GM18507 (cell line): ENCODE measurements around the gene ADGRB3.

Experiments used
- DNase-seq: peaks from one replicate; pipeline ENCODE4 v3.0.0; 2011; ENCODE audit warnings: low read depth; ENCODE audit not compliant: insufficient read length; ENCODE audit errors: extremely low spot score
- FAIRE-seq: peaks from 2 replicates; lab custom pipeline; 2011; peaks lifted over from hg19 to GRCh38; lab: Jason Lieb, UNC

The ADGRB3 gene

DNA sequence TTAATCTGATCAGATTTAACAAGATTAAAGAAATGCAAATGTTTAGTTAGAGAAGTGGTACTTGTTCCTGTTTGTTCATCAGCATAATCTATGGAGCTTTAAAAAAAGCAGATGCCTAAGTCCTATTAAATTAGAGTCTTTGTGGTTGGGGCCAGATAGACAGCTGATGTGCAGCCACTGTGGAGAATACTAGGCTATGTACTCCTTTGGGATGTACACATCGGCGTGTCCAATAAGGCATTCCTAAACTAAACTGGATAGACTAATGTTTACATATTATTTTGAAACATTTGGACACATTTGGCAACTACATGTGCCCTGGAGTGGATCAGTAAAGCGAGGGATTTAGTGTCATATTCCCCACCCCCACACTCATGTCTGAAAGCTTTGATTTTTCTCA is 702.2 kb downstream of the ADGRB3 start:
- no peak for DNase-seq
- no peak for FAIRE-seq

- FAIRE-seq (no peak), DNase-seq (no peak)
Observed at GRCh38 chr6:69338431-69339162, 703.5 kb downstream of the ADGRB3 start.

GRCh38 chr6:69339163-69339550 is 704.1 kb downstream of the ADGRB3 start:
- FAIRE-seq, result no peak
- no peak for DNase-seq

DNA sequence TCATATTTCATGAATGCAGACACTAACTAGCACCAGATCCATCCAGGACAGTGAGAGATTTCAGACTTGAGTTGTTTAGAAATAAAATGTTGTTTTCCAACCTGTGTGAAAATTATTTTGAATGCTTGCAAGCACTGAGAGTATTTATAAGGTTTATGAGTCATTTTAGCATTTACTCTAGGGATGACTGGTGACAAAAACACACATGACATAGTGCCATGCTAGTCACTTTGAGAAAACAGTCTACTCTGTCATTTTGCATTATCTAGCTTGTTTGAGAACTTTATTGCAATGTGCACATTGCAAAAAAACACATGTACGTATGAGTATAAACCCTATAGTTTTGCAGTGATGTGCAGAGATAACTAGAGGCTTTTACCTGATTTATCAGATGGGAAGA is 705.1 kb downstream of the ADGRB3 start:
- FAIRE-seq (no peak), DNase-seq (no peak)

DNA sequence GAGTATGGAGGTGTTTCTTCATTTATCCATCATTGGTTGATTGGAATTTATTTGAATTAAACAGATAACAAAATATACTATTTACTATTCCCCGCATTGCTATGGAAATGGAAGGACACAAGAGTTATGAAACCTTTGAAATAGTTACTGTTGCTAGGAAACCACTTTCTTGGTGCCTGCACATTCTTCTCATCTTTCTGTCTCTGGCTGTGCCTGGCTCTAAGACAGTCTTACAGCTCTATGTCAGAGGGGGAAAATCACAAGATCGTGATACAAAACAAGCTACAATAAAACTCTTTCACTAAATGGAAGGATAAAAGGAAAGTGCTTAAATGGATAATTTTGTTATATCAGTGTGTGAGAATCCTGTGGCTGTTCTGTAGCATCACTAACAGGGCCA is 708.8 kb downstream of the ADGRB3 start:
- FAIRE-seq (no peak), DNase-seq (no peak)

DNA sequence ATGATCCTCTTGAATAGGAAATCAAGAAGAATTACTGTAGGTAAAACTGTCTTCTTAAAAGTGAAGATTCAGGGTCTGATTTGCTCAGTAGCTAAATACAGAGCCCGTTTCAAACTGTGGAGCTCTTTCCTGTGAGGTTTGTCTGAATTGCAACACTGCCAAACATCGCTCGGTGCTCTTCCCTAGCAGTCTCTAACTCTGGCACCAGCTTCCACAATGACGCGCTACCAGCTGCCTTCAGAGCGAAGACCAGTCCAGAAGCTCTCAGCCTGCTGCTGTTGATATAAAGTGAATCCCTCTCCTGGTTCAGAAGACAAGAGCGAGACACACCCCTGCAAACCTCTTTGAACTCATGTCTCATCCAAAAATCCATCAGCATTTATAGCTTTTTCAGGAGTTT is 714.7 kb downstream of the ADGRB3 start:
- no peak for FAIRE-seq
- DNase-seq, result no peak

- DNase-seq, result no peak
- no peak for FAIRE-seq
Observed at GRCh38 chr6:69362209-69362608, 727.1 kb downstream of the ADGRB3 start.

DNA sequence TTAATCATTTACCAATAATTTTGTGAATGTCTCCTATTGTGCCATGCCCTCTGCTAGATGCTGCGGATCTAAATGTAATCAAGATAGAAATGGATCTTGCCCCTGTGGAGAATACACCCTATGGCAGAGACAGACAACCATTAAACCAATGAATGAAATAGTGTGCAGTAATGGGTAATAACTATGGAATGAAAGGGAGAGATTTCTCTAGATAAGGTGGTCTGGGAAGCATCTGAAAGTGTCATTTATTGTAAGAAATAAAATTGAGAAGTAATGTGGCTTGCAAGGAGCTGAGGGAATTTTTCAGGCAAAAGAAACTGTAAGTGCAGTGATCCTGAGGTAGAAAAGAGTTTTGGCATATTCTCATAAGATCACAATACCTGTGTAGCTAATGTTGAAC is 731.7 kb downstream of the ADGRB3 start:
- FAIRE-seq, result no peak
- no peak for DNase-seq

DNA sequence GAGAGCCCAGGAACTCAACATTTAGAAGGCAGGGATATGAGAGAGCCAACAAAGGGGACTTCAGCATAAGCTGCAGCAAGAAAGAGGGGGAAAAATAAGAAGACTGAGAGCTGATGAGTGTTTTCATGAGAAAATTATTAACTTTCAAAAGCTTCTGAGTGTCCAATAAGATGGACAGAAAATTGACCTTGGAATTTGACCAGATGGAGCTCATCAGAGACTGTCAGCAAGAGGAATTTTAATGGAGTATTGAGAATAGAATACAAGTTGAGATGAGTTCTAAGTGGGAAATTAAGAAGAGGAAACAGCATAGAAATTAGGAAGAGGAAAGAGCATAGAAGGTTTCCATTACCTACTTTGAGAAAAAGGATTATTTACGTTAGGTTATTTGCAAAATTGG is 733.5 kb downstream of the ADGRB3 start:
- FAIRE-seq (no peak), DNase-seq (no peak)

- FAIRE-seq, result no peak
Observed at GRCh38 chr6:69370763-69371162, 735.7 kb downstream of the ADGRB3 start.

DNA sequence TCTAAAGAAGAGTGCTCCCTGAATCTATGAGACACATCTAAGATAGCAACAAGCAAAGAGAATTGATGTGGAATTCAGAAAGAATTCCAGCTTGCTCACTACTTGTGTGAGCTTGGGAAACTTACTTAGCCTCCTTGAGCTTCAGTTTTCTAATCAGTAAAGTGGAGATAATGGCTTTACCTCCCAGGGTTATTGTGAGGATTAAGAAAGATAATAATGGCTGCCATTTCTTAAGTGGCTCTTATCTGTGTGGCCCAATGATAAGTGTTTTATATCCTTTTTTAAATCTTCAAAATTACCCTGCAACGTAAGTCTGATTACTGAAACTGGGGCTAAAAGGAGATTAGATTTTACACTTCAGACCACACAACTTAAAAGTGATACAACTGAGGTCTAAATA is 743.2 kb downstream of the ADGRB3 start:
- DNase-seq, result no peak

More at GRCh38 chr6:69370763-69371162, 735.7 kb downstream of the ADGRB3 start:
- no peak for DNase-seq

GRCh38 chr6:69379518-69379917 is 744.4 kb downstream of the ADGRB3 start:
- DNase-seq (no peak), FAIRE-seq (no peak)

More for the DNA sequence above, 743.2 kb downstream of the ADGRB3 start:
- no peak for FAIRE-seq

- DNase-seq, result no peak
- FAIRE-seq, result no peak
Observed at GRCh38 chr6:69383627-69384026, 748.5 kb downstream of the ADGRB3 start.

DNA sequence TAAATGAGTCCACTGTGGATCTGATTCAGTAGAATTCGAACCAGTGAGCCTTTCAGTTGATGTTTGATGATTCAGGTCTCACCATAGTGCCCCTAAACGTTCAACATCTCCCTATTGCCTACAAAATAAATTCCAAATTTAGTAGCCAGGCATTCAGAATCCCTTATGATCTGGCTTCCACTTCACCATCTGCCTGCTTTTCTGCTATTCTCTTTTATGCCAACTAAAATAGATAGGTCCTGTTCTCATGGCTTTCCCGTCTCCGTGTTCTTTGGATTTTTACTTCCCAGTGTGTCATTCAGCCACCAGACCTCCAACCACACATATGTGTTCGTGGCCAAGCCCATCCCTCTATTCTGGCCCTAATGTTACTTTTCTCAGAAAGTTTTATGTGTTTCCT is 751.3 kb downstream of the ADGRB3 start:
- no peak for DNase-seq
- no peak for FAIRE-seq

DNA sequence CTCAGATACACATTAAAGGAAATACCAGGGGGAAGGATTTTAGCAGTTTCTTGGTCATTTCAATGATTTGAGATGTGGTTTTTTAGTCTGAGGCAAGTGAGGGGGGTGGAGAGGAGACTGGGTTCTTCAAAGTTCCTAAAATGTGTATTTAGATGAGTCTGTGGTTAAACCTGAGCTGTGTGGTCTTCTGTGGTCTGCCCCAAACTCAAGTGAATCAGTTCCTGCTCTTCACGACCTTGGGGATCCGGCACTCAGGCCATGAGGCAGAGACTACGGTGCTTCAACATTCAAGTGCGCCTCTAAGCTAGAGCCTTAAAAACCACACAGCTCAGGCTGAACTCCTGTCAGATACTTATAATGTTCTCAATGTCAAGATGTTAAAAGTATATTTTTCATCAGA is 755.0 kb downstream of the ADGRB3 start:
- DNase-seq (no peak), FAIRE-seq (no peak)

- FAIRE-seq (no peak), DNase-seq (no peak)
Observed at GRCh38 chr6:69391106-69391505, 756.0 kb downstream of the ADGRB3 start.

DNA sequence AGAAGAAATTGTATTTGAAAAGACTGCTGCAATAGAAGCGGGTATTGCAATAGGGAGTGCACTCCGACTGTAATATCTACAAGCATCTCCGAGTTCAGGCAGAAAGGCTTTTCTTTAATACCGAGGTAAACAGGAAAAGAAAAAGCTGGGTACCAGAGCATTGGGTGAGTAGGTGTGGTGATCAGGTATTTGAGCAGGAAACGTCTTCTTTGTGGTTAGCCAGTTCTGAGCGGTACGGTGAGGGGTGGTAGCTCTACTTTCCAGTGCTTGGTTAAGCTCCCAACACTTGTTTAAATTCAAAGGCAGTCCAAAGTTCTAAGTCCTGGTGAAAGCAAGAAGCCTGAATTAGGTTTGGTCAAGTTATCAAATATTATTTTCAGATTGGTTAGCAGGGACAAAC is 757.7 kb downstream of the ADGRB3 start:
- DNase-seq (no peak), FAIRE-seq (no peak)

DNA sequence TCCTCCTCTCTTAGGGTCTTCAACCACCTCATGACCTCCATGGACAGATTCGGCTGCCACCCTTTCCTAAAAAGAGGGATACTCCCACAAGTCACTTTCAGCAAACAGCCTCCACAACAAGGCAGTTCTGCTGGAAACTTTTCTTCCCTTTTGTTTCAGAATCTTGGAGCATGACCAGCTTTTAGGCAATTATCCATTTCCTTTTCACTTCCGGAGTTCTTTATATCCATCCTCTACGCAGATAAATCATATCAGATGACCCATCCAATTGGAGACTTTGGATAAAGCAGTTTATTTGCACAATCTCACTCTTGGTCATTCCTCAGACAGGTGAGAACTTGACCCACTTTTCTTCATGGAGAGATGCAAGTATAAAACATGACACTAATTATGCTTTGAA is 763.2 kb downstream of the ADGRB3 start:
- no peak for FAIRE-seq
- DNase-seq, result no peak

DNA sequence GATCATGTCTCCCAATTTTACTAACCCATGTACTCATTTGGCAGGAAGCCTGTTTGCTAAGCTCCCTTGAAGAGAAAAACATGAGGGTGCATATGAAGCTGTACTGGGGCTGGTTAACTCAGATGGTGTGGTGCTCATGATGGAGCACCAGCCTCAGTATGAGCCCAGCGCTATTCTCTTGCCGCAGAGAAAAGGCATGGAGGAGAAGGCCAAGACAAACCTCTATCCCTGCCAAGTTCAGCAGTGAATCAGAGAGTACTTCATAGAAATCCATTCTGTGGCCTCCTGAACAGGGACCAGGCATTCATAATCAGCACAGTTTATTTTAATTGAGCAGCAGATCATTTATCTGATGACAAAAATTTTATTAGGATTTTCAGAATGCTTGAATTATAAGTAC is 763.6 kb downstream of the ADGRB3 start:
- FAIRE-seq, result no peak
- no peak for DNase-seq

DNA sequence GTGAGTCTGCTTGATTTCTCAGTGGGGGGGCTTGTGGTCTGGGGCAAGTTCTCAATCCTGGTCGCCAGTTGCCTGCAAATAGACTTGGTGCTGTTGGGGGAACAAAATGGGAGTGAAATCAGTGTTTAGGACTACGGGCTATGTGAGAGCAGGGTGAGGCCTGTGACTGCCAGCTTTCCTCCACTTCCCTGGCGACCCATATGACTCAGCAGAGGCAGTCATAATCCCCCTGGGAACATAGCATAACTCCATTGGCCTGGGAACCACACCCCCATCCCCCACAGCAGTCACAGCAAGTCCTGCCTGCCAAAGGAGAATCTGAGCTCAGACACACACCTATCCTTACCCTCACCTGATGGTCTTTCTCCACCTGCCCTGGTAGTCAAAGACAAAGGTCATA is 773.8 kb downstream of the ADGRB3 start:
- FAIRE-seq (no peak), DNase-seq (no peak)

DNA sequence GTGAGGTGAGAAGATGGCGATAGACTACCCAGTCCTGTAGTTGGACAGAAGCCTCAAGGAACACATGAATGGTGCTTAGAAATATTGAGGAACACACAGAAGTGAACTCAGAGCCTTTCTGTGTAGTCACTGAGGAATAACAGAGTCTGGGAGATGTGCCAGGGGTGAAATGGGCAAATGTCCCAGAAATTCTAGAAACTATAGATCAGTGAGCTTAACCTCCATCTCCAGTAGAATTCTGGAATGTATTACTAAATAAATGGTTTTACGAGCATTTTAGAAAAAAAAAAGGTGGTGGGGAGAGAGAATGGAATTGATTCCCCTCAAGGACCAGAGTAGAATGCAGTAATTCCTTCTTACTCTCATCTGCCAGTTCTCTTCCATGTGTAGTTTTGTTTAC is 781.7 kb downstream of the ADGRB3 start:
- FAIRE-seq (no peak), DNase-seq (no peak)

GRCh38 chr6:69421269-69421668 is 786.2 kb downstream of the ADGRB3 start:
- no peak for FAIRE-seq

More at GRCh38 chr6:69421269-69421668, 786.2 kb downstream of the ADGRB3 start:
- DNase-seq, result no peak
